ENCODE measurements around the gene SAC3D1. TPM values are rescaled to one million over a fixed set of nuclear protein-coding genes. Genes with fewer than 3 reads are reported as not detected.

SAC3D1 gene
- total and polyA plus RNA-seq, 9 of the 15 experiments (the other 6 are each of a cell fraction or from before 2014, with no cell fraction given), result 0.20 to 35.2 (median 5.8) TPM

- H3K27me3 ChIP-seq (ENCODE audit: control insufficient read depth in 2 of 2, insufficient read depth in 2 of 2, low read length in 2 of 2), result no peaks in the 10 kb centered on the region
- ChIA-PET POLR2A (interaction anchor here (0.6 to 2.3 kb wide), 14 partner anchors 11 to 455 kb away, joined by 3 to 19 read pairs (median 4); partner anchors contain the start of genes BATF2, SAC3D1, TM7SF2 and ZNHIT2), CTCF (ENCODE audit: low intra/inter-chr PET ratio) (interaction anchor here (0.6 to 2.3 kb wide), 6 partner anchors 26 to 543 kb away, joined by 4 to 18 read pairs (median 5); partner anchors contain the start of genes TM7SF2 and ZNHIT2)
- no TSS peak for BruUV-seq (replicated peaks)
- H4K20me1 ChIP-seq (replicated peaks; ENCODE audit: control insufficient read depth, insufficient read depth, low read length), result no peaks in the 10 kb centered on the region
- peak overlapping the region; percentile 98 for H3K4me2 ChIP-seq (ENCODE audit: insufficient read depth, low read length)
- H3K27ac ChIP-seq (ENCODE audit: extremely low read depth, low read depth, low read length), result peak overlapping the region; percentile 93
- ATAC-seq, result peak; percentile 22; the same call in 2 of the 3 replicates
- intact Hi-C loops (cut with micrococcal nuclease), result loop anchor here (1.0 to 5.0 kb wide), 4 partner anchors 26 to 167 kb away; partner anchors contain the start of gene SAC3D1
- peak overlapping the region; percentile 91 to 97 for H3K9ac ChIP-seq (ENCODE audit: insufficient read depth in 1 of 2, low read depth in 2 of 2, low read length in 2 of 2)
- H3K4me1 ChIP-seq (replicated peaks in 1 of 2; ENCODE audit: control insufficient read depth in 2 of 2, insufficient read depth in 2 of 2, low read length in 2 of 2), result peaks cover 10 to 39% of the 10 kb centered on the region in 2 experiments; a peak in 4 of 5 replicates
- H3K4me3 ChIP-seq, result peak overlapping the region; percentile 67
- peaks cover 25% of the 10 kb centered on the region for H3K79me2 ChIP-seq (ENCODE audit: control insufficient read depth, insufficient read depth, low read length)
- peaks cover 4% of the 10 kb centered on the region for H3K9me1 ChIP-seq (ENCODE audit: control insufficient read depth, insufficient read depth, low read length)
- H2AFZ ChIP-seq (ENCODE audit: low read depth, low read length), result peak overlapping the region; percentile 99
- 29% methylated on average over 23 of the region's 23 CpGs for WGBS (ENCODE audit: insufficient coverage, low coverage, missing lambda C conversion rate)
- H3K36me3 ChIP-seq (ENCODE audit: control insufficient read depth, insufficient read depth, low read length), result peaks cover 25% of the 10 kb centered on the region; the same call in 2 of the 3 replicates
- in situ Hi-C loops (cut with MboI), result no loop called here
- DNase-seq (ENCODE audit: extremely low read depth in 1 of 4, low spot score in 3 of 4), result no peak
- no peaks in the 10 kb centered on the region; the same call in 1 of the 2 replicates for H3K9me3 ChIP-seq (replicated peaks; ENCODE audit: control insufficient read depth, insufficient read depth, low read depth, low read length)
- no peak for FAIRE-seq
- no peak for TF ChIP-seq MLLT1 (IDR thresholded peaks at IDR 0.05)
- TF ChIP-seq ZNF324 (CRISPR knock-in tag; IDR thresholded peaks at IDR 0.05), result no peak
- TF ChIP-seq BMI1 (IDR thresholded peaks at IDR 0.05; ENCODE audit: low read length), result no peak
- TF ChIP-seq ELF1 (tag; IDR thresholded peaks at IDR 0.05), result no peak
- TF ChIP-seq TSC22D4 (tag; IDR thresholded peaks at IDR 0.05), result no peak
- peak; percentile 14 for TF ChIP-seq FIP1L1 (IDR thresholded peaks at IDR 0.05; ENCODE audit: low read depth, low read length, poor library complexity, severe bottlenecking)
- no peak for TF ChIP-seq DDX20 (tag; IDR thresholded peaks at IDR 0.05; ENCODE audit: low read depth)
- TF ChIP-seq ZNF12 (CRISPR knock-in tag; IDR thresholded peaks at IDR 0.05), result no peak
- peak; percentile 52; the same call in 1 of the 2 replicates for TF ChIP-seq FOXP4 (CRISPR knock-in tag; IDR thresholded peaks at IDR 0.05; ENCODE audit: borderline replicate concordance)
- peak; percentile 100 for TF ChIP-seq ZNF121 (CRISPR knock-in tag; conservative IDR thresholded peaks at IDR 0.05)
- TF ChIP-seq COPS2 (conservative IDR thresholded peaks at IDR 0.05), result no peak
- no peak for TF ChIP-seq BRD9 (IDR thresholded peaks at IDR 0.05; ENCODE audit: low read depth, partially characterized antibody)
- TF ChIP-seq PTBP1 (IDR thresholded peaks at IDR 0.05; ENCODE audit: low read depth, low read length), result 0 out of 2 replicates have a peak, but pooled peaks have one; percentile 49
- TF ChIP-seq SMARCA5 (IDR thresholded peaks at IDR 0.05), result peak; percentile 62; the same call in 1 of the 2 replicates
- peak in 1 of 2 experiments; percentile 13; a peak in 1 of 4 replicates for TF ChIP-seq KDM1A (IDR thresholded peaks at IDR 0.05)
- no peak for TF ChIP-seq CBX5 (IDR thresholded peaks at IDR 0.05; ENCODE audit: borderline replicate concordance, low read depth)
- 0 out of 2 replicates have a peak, but pooled peaks have one; percentile 12 for TF ChIP-seq ZC3H4 (CRISPR knock-in tag; IDR thresholded peaks at IDR 0.05; ENCODE audit: borderline replicate concordance)
- TF ChIP-seq FOXK1 (CRISPR knock-in tag; IDR thresholded peaks at IDR 0.05; ENCODE audit: borderline replicate concordance), result peak; percentile 90; the same call in 1 of the 2 replicates
- no peak for TF ChIP-seq ZKSCAN8 (CRISPR knock-in tag; IDR thresholded peaks at IDR 0.05)
- no peak for TF ChIP-seq ZNF717 (CRISPR knock-in tag; IDR thresholded peaks at IDR 0.05)
Observed at GRCh38 chr11:65014726-65015227, 26.2 kb upstream of the SAC3D1 start.
